ENCODE measurements around the gene BOD1L1.

The BOD1L1 gene

GRCh38 chr4:13536607-13537006 is 90.9 kb downstream of the BOD1L1 start:
- CTCF ChIA-PET: interaction anchor here (1.6 kb wide), 1 partner anchor 11 kb away, joined by 4 read pairs; no protein-coding TSS in a partner anchor
- Mint-ChIP-seq H3K9me3 (peaks cover 9% of the 10 kb centered on the region), H3K4me3 (peak overlapping the region; percentile 8), H3K27ac (peak overlapping the region; percentile 73), H3K36me3 (peaks cover 22% of the 10 kb centered on the region), H3K27me3 (peaks cover 98% of the 10 kb centered on the region), H3K4me1 (peaks cover 15% of the 10 kb centered on the region)
- no peak for DNase-seq

- Mint-ChIP-seq H3K27ac (peak overlapping the region; percentile 81), H3K4me1 (peaks cover 13% of the 10 kb centered on the region), H3K27me3 (peaks cover 98% of the 10 kb centered on the region), H3K4me3 (no peak overlapping the region), H3K36me3 (peaks cover 22% of the 10 kb centered on the region), H3K9me3 (peaks cover 9% of the 10 kb centered on the region)
- no peak for DNase-seq
- CTCF ChIA-PET: interaction anchor here (1.6 kb wide), 1 partner anchor 12 kb away, joined by 4 read pairs; no protein-coding TSS in a partner anchor
These were observed 91.7 kb downstream of the BOD1L1 start for GRCh38 chr4:13535708-13536361.

GRCh38 chr4:13535118-13535517 is 92.4 kb downstream of the BOD1L1 start:
- peaks cover 12% of the 10 kb centered on the region for H3K4me1 Mint-ChIP-seq
- peaks cover 19% of the 10 kb centered on the region for H3K36me3 Mint-ChIP-seq
- no peak for DNase-seq
- CTCF ChIA-PET: no interaction called here
- no peak overlapping the region for H3K4me3 Mint-ChIP-seq
- peaks cover 9% of the 10 kb centered on the region for H3K9me3 Mint-ChIP-seq
- H3K27ac Mint-ChIP-seq: no peak overlapping the region
- H3K27me3 Mint-ChIP-seq: peaks cover 98% of the 10 kb centered on the region

- Mint-ChIP-seq H3K4me1 (peaks cover 12% of the 10 kb centered on the region), H3K36me3 (peaks cover 19% of the 10 kb centered on the region), H3K4me3 (no peak overlapping the region), H3K27ac (no peak overlapping the region), H3K27me3 (peaks cover 98% of the 10 kb centered on the region), H3K9me3 (peaks cover 12% of the 10 kb centered on the region)
- DNase-seq: no peak
- CTCF ChIA-PET: no interaction called here
These were observed 93.0 kb downstream of the BOD1L1 start for GRCh38 chr4:13534344-13535063.

GRCh38 chr4:13533670-13534343 is 93.7 kb downstream of the BOD1L1 start:
- peaks cover 18% of the 10 kb centered on the region for H3K4me1 Mint-ChIP-seq
- H3K27me3 Mint-ChIP-seq: peaks cover 98% of the 10 kb centered on the region
- H3K4me3 Mint-ChIP-seq: no peak overlapping the region
- H3K36me3 Mint-ChIP-seq: peaks cover 20% of the 10 kb centered on the region
- CTCF ChIA-PET: no interaction called here
- H3K9me3 Mint-ChIP-seq: peaks cover 12% of the 10 kb centered on the region
- H3K27ac Mint-ChIP-seq: no peak overlapping the region
- DNase-seq: no peak

GRCh38 chr4:13531625-13531998 is 95.9 kb downstream of the BOD1L1 start:
- Mint-ChIP-seq H3K4me1 (peaks cover 18% of the 10 kb centered on the region), H3K27ac (peak overlapping the region; percentile 31), H3K4me3 (no peak overlapping the region), H3K27me3 (peaks cover 98% of the 10 kb centered on the region), H3K36me3 (peaks cover 10% of the 10 kb centered on the region), H3K9me3 (peaks cover 7% of the 10 kb centered on the region)
- CTCF ChIA-PET: no interaction called here
- DNase-seq: no peak

GRCh38 chr4:13530823-13531624 is 96.5 kb downstream of the BOD1L1 start:
- CTCF ChIA-PET: no interaction called here
- no peak overlapping the region for H3K27ac Mint-ChIP-seq
- peaks cover 18% of the 10 kb centered on the region for H3K4me1 Mint-ChIP-seq
- H3K9me3 Mint-ChIP-seq: peaks cover 5% of the 10 kb centered on the region
- no peak overlapping the region for H3K4me3 Mint-ChIP-seq
- peaks cover 98% of the 10 kb centered on the region for H3K27me3 Mint-ChIP-seq
- DNase-seq: no peak
- H3K36me3 Mint-ChIP-seq: peaks cover 8% of the 10 kb centered on the region

- peaks cover 98% of the 10 kb centered on the region for H3K27me3 Mint-ChIP-seq
- H3K4me1 Mint-ChIP-seq: peaks cover 18% of the 10 kb centered on the region
- H3K27ac Mint-ChIP-seq: peak overlapping the region; percentile 80
- CTCF ChIA-PET: interaction anchor here (1.0 kb wide), 1 partner anchor 13 kb away, joined by 3 read pairs; no protein-coding TSS in a partner anchor
- DNase-seq: no peak
- peaks cover 11% of the 10 kb centered on the region for H3K36me3 Mint-ChIP-seq
- H3K9me3 Mint-ChIP-seq: peaks cover 9% of the 10 kb centered on the region
- H3K4me3 Mint-ChIP-seq: no peak overlapping the region
These were observed 98.2 kb downstream of the BOD1L1 start for GRCh38 chr4:13529128-13529919.

- H3K27ac Mint-ChIP-seq: peak overlapping the region; percentile 80
- H3K36me3 Mint-ChIP-seq: peaks cover 9% of the 10 kb centered on the region
These were observed 98.8 kb downstream of the BOD1L1 start for GRCh38 chr4:13528821-13529127.

GRCh38 chr4:13527981-13528820 is 99.3 kb downstream of the BOD1L1 start:
- Mint-ChIP-seq H3K9me3 (peaks cover 13% of the 10 kb centered on the region), H3K4me3 (peak overlapping the region; percentile 15), H3K4me1 (peaks cover 18% of the 10 kb centered on the region), H3K36me3 (peaks cover 11% of the 10 kb centered on the region), H3K27me3 (peaks cover 98% of the 10 kb centered on the region), H3K27ac (peak overlapping the region; percentile 80)
- CTCF ChIA-PET: no interaction called here
- no peak for DNase-seq

More at GRCh38 chr4:13528821-13529127, 98.8 kb downstream of the BOD1L1 start:
- CTCF ChIA-PET: no interaction called here
- Mint-ChIP-seq H3K4me1 (peaks cover 18% of the 10 kb centered on the region), H3K9me3 (peaks cover 11% of the 10 kb centered on the region), H3K27me3 (peaks cover 98% of the 10 kb centered on the region), H3K4me3 (peak overlapping the region; percentile 15)
- no peak for DNase-seq

- H3K36me3 Mint-ChIP-seq: peaks cover 15% of the 10 kb centered on the region
- no peak overlapping the region for H3K4me3 Mint-ChIP-seq
- CTCF ChIA-PET: no interaction called here
- H3K27ac Mint-ChIP-seq: no peak overlapping the region
- H3K4me1 Mint-ChIP-seq: peaks cover 21% of the 10 kb centered on the region
- peaks cover 98% of the 10 kb centered on the region for H3K27me3 Mint-ChIP-seq
- peaks cover 13% of the 10 kb centered on the region for H3K9me3 Mint-ChIP-seq
- DNase-seq: no peak
These were observed 100.1 kb downstream of the BOD1L1 start for GRCh38 chr4:13527192-13527980.

GRCh38 chr4:13526658-13527057 is 100.9 kb downstream of the BOD1L1 start:
- Mint-ChIP-seq H3K9me3 (peaks cover 13% of the 10 kb centered on the region), H3K27ac (no peak overlapping the region), H3K4me1 (peaks cover 21% of the 10 kb centered on the region), H3K27me3 (peaks cover 100% of the 10 kb centered on the region), H3K36me3 (peaks cover 15% of the 10 kb centered on the region), H3K4me3 (no peak overlapping the region)
- DNase-seq: no peak
- CTCF ChIA-PET: interaction anchor here (1.1 to 1.5 kb wide), 2 partner anchors 22 to 674 kb away, joined by 3 to 4 read pairs; no protein-coding TSS in a partner anchor

Measured in activated naive CD4-positive, alpha-beta T cell treated with anti-CD3 and anti-CD28 coated beads, Interleukin-2, amount 10 ng/mL, durations not matched to agents 7 days and 5 days (primary cell).